Measurements from ENCODE around the gene AKIRIN1.
"Not testable (repeated sequence)": the region's sequence is repeated elsewhere in the genome, so short reads cannot be mapped to it uniquely, and the experiment has no call there.

AKIRIN1 gene

GRCh38 chr1:38958967-38959366 is 32.1 kb upstream of the AKIRIN1 start:
- in situ Hi-C loops (cut with HindIII; ENCODE audit: low sequenced_read_pairs): no loop called here
- peak; percentile 23 for DNase-seq (ENCODE audit: low read depth, low spot score)
- H3K4me3 ChIP-seq (ENCODE audit: low read depth, low read length): no peak overlapping the region
- no peak for TF ChIP-seq CTCF (IDR thresholded peaks at IDR 0.05; ENCODE audit: low read depth, low read length)

- peak; percentile 50 for DNase-seq (ENCODE audit: low read depth, low spot score)
- no peak overlapping the region for H3K4me3 ChIP-seq (ENCODE audit: low read depth, low read length)
- TF ChIP-seq CTCF (IDR thresholded peaks at IDR 0.05; ENCODE audit: low read depth, low read length): no peak
- in situ Hi-C loops (cut with HindIII; ENCODE audit: low sequenced_read_pairs): no loop called here
These were observed 29.0 kb upstream of the AKIRIN1 start for GRCh38 chr1:38962113-38962512.

GRCh38 chr1:38962560-38962959 is 28.5 kb upstream of the AKIRIN1 start:
- DNase-seq (ENCODE audit: low read depth, low spot score): no peak
- no peak for TF ChIP-seq CTCF (IDR thresholded peaks at IDR 0.05; ENCODE audit: low read depth, low read length)
- H3K4me3 ChIP-seq (ENCODE audit: low read depth, low read length): no peak overlapping the region
- in situ Hi-C loops (cut with HindIII; ENCODE audit: low sequenced_read_pairs): no loop called here

GRCh38 chr1:38964140-38964548 is 26.9 kb upstream of the AKIRIN1 start:
- DNase-seq (ENCODE audit: low read depth, low spot score): no peak
- no peak overlapping the region for H3K4me3 ChIP-seq (ENCODE audit: low read depth, low read length)
- in situ Hi-C loops (cut with HindIII; ENCODE audit: low sequenced_read_pairs): no loop called here
- TF ChIP-seq CTCF (IDR thresholded peaks at IDR 0.05; ENCODE audit: low read depth, low read length): no peak

GRCh38 chr1:38973145-38973544 is 17.9 kb upstream of the AKIRIN1 start:
- DNase-seq (ENCODE audit: low read depth, low spot score); in situ Hi-C loops (cut with HindIII; ENCODE audit: low sequenced_read_pairs); H3K4me3 ChIP-seq (ENCODE audit: low read depth, low read length): not testable (repeated sequence)

GRCh38 chr1:38973659-38974437 is 17.2 kb upstream of the AKIRIN1 start:
- in situ Hi-C loops (cut with HindIII; ENCODE audit: low sequenced_read_pairs): no loop called here
- no peak overlapping the region for H3K4me3 ChIP-seq (ENCODE audit: low read depth, low read length)

GRCh38 chr1:38977399-38978244 is 13.5 kb upstream of the AKIRIN1 start:
- in situ Hi-C loops (cut with HindIII; ENCODE audit: low sequenced_read_pairs); H3K4me3 ChIP-seq (ENCODE audit: low read depth, low read length); DNase-seq (ENCODE audit: low read depth, low spot score): not testable (repeated sequence)

More at GRCh38 chr1:38973659-38974437, 17.2 kb upstream of the AKIRIN1 start:
- TF ChIP-seq CTCF (IDR thresholded peaks at IDR 0.05; ENCODE audit: low read depth, low read length): no peak
- DNase-seq (ENCODE audit: low read depth, low spot score): no peak

- DNase-seq (ENCODE audit: low read depth, low spot score); in situ Hi-C loops (cut with HindIII; ENCODE audit: low sequenced_read_pairs); H3K4me3 ChIP-seq (ENCODE audit: low read depth, low read length): not testable (repeated sequence)
These were observed 12.9 kb upstream of the AKIRIN1 start for GRCh38 chr1:38978245-38978542.

- H3K4me3 ChIP-seq (ENCODE audit: low read depth, low read length); in situ Hi-C loops (cut with HindIII; ENCODE audit: low sequenced_read_pairs); DNase-seq (ENCODE audit: low read depth, low spot score): not testable (repeated sequence)
These were observed 11.7 kb upstream of the AKIRIN1 start for GRCh38 chr1:38979380-38979779.
